Mucosa of descending colon (tissue), 3 donors: ENCODE data around the gene PRSS23. TPM values are rescaled to one million over a fixed set of nuclear protein-coding genes. Genes with fewer than 3 reads are reported as not detected.
A peak's percentile ranks its signal among the peaks of the same experiment; 100 is the strongest.
"Not testable (repeated sequence)": the region's sequence is repeated elsewhere in the genome, so short reads cannot be mapped to it uniquely, and the experiment has no call there.

Source experiments
- ATAC-seq: fragments of 200-7000 bp; cut with Tn5 transposase; one replicate; pipeline ENCODE4 v1.9.1; 2020; ENCODE audit warnings: mild to moderate bottlenecking, moderate library complexity
- DNase-seq, 3 donors: peaks; one replicate each; pipeline ENCODE4 v3.0.0-alpha.2; 2020
- H3K36me3 ChIP-seq: fragments of 200-600 bp; one replicate; pipeline ENCODE4 v1.8.0; 2021; ENCODE audit warnings: low read depth, mild to moderate bottlenecking
- H3K4me1 ChIP-seq: fragments of 200-600 bp; one replicate; pipeline ENCODE4 v1.8.0; 2021; ENCODE audit warnings: low read depth, mild to moderate bottlenecking
- H3K4me3 ChIP-seq: fragments of 200-600 bp; one replicate; pipeline ENCODE4 v1.8.0; 2021; ENCODE audit warnings: mild to moderate bottlenecking
- H3K9me3 ChIP-seq: fragments of 200-600 bp; one replicate; pipeline ENCODE4 v1.8.0; 2021; ENCODE audit warnings: mild to moderate bottlenecking
- CTCF ChIP-seq: fragments of 200-600 bp; IDR thresholded peaks from one replicate; pipeline ENCODE4 v1.8.0; 2022; ENCODE audit warnings: antibody characterized with exemption, mild to moderate bottlenecking
- intact Hi-C, 2 donors: fragments of 100-400 bp; cut with DNase I in 1 of 2; cut with micrococcal nuclease in 1 of 2; formaldehyde crosslinking; loops; one replicate each; pipeline versions ENCODE4 v1.11.0 to v1.11.1; 2022; cut with DNase I, micrococcal nuclease
- total RNA-seq, 3 donors: library from RNA; stranded (reverse); fragmentation: NEBNext Ultra II Directional in 2 of 3; extraction: Animal tissue kit (Norgen Biotek cat#: 25700) in 2 of 3; gene quantifications; one replicate each; pipeline versions ENCODE4 v1.2.1 to v1.2.4, GENCODE V29; 2021 to 2023
- donor health status: DM: no; HTN: no; CAD: no; lungs with moderate emphysema.
- donor health status: DM: no; HTN: no; CAD: no.
- donor health status: DM: no; HTN: yes; CAD: no.

Gene PRSS23
- total RNA-seq, 3 donors from 2014 or later: 75.0 to 128 (median 122) TPM

DNA sequence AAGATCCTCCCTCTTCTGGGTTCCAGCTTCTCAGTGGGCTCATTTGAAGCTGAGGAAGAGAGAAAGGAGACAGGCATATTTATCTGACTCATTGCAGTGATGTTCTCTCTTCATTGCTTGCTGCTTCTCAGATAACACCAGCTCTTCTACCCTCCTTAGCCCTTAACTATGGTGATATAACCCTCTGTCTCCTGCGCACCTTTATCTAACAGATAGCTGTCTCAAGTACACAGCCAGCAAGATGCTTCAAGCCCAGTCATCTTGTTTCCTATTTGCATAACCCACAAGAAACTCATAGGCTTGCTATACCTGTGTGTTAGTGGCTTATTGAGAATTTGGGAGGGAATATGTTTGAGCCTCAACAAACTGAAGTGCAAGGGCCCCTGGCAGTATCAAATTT is 12.6 kb downstream of the PRSS23 start:
- DNase-seq: no peak
- Histone ChIP-seq H3K9me3 (no peaks in the 10 kb centered on the region), H3K4me1 (no peaks in the 10 kb centered on the region), H3K36me3 (no peaks in the 10 kb centered on the region), H3K4me3 (no peak overlapping the region)
- ATAC-seq: no peak
- intact Hi-C loops: loop anchor here in 1 of 2 donors (10.0 kb wide), 1 partner anchor 188 kb away; no protein-coding TSS in a partner anchor
- no peak for TF ChIP-seq CTCF

GRCh38 chr11:86814775-86815174 is 14.4 kb downstream of the PRSS23 start:
- Histone ChIP-seq H3K4me3 (no peak overlapping the region), H3K9me3 (no peaks in the 10 kb centered on the region), H3K36me3 (no peaks in the 10 kb centered on the region), H3K4me1 (no peaks in the 10 kb centered on the region)
- no peak for TF ChIP-seq CTCF
- peak; percentile 20 for ATAC-seq
- intact Hi-C loops: loop anchor here (5.0 to 10.0 kb wide), 2 partner anchors 190 to 357 kb away; no protein-coding TSS in a partner anchor
- no peak for DNase-seq

GRCh38 chr11:86815726-86816125 is 15.4 kb downstream of the PRSS23 start:
- ATAC-seq (no peak), DNase-seq (no peak)
- Histone ChIP-seq H3K4me1 (no peaks in the 10 kb centered on the region), H3K36me3 (no peaks in the 10 kb centered on the region), H3K9me3 (no peaks in the 10 kb centered on the region), H3K4me3 (no peak overlapping the region)
- intact Hi-C loops: loop anchor here (5.0 to 10.0 kb wide), 2 partner anchors 191 to 358 kb away; no protein-coding TSS in a partner anchor
- no peak for TF ChIP-seq CTCF

GRCh38 chr11:86816251-86816726 is 15.9 kb downstream of the PRSS23 start:
- intact Hi-C loops: loop anchor here (5.0 to 10.0 kb wide), 2 partner anchors 191 to 359 kb away; no protein-coding TSS in a partner anchor
- H3K9me3 ChIP-seq: no peaks in the 10 kb centered on the region
- no peak for TF ChIP-seq CTCF
- H3K4me3 ChIP-seq: no peak overlapping the region
- no peaks in the 10 kb centered on the region for H3K4me1 ChIP-seq
- DNase-seq (no peak), ATAC-seq (no peak)
- H3K36me3 ChIP-seq: no peaks in the 10 kb centered on the region

DNA sequence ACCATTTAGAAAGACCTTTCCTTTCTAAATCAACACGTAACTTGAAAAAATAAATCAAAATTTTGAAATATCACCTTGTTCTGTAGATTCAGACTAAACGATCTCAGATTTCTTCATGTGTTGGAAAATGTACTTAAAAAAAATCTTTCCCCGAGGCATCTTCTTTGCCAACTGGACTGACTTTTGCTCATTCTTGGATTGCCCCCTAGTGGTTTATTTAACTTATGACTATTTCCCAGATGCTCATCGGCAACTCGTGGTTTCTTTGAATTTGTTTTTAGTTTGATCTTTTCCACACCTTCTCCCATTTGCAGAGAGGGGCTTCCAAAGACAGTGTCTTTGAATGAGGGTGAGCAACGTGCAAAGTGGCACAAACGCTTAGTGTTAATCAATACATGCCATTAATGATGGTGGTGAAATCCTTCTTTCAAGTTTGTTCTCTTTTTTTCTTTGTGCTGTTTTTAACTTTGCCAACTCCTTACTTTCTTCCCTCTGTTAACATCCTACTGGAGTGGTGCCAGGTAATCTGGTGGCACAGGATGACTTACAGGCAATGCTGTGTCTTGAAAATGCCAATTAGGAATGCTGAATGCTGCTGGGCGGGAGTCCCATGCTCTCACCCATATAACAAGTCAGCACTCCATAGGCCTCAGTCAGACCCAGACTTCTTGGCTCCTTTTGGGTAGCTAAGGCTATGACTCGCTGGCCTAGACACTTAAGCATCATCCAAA is 18.3 kb downstream of the PRSS23 start:
- TF ChIP-seq CTCF: peak; percentile 53
- H3K9me3 ChIP-seq: no peaks in the 10 kb centered on the region
- no peaks in the 10 kb centered on the region for H3K4me1 ChIP-seq
- DNase-seq: no peak
- peak; percentile 63 for ATAC-seq
- intact Hi-C loops: loop anchor here (5.0 to 10.0 kb wide), 2 partner anchors 194 to 361 kb away; no protein-coding TSS in a partner anchor
- H3K36me3 ChIP-seq: no peaks in the 10 kb centered on the region
- H3K4me3 ChIP-seq: no peak overlapping the region

DNA sequence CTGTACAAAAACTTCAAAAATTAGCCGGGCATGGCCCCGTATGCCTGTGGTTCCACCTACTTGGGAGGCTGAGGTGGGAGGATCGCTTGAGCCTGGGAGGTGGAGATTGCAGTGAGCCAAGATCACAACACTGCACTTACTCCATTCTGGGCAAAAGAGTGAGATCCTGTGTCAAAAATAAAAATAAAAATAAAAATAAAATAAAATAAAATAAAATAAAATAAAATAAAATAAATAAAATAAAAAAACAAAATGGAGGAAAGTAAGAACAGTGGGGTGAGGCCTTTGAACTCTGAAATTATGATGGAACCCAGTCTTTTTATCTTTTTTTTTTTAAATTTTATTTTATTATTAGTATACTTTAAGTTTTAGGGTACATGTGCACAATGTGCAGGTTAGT is 23.8 kb downstream of the PRSS23 start:
- H3K4me3 ChIP-seq, ATAC-seq, H3K9me3 ChIP-seq, H3K4me1 ChIP-seq, H3K36me3 ChIP-seq, intact Hi-C loops, DNase-seq: not testable (repeated sequence)

DNA sequence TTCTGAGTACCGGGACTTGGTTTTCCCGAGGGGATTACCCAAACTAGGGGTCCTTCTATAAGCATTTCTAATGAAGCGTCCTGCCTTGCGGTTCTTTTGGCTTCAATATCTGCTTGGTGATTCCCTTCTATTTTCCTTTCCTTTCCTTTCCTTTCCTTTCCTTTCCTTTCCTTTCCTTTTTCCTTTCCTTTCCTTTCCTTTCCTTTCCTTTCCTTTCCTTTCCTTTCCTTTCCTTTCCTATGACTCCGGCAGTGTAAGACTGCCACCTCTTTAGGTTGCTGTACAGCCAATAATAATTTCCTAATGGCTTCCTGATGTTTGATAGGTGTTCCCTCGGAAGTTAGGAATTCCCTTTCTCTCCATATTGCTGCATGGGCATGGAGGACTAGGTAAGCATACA is 34.0 kb downstream of the PRSS23 start:
- intact Hi-C loops, DNase-seq, H3K36me3 ChIP-seq, H3K9me3 ChIP-seq, ATAC-seq, H3K4me3 ChIP-seq, H3K4me1 ChIP-seq: not testable (repeated sequence)

DNA sequence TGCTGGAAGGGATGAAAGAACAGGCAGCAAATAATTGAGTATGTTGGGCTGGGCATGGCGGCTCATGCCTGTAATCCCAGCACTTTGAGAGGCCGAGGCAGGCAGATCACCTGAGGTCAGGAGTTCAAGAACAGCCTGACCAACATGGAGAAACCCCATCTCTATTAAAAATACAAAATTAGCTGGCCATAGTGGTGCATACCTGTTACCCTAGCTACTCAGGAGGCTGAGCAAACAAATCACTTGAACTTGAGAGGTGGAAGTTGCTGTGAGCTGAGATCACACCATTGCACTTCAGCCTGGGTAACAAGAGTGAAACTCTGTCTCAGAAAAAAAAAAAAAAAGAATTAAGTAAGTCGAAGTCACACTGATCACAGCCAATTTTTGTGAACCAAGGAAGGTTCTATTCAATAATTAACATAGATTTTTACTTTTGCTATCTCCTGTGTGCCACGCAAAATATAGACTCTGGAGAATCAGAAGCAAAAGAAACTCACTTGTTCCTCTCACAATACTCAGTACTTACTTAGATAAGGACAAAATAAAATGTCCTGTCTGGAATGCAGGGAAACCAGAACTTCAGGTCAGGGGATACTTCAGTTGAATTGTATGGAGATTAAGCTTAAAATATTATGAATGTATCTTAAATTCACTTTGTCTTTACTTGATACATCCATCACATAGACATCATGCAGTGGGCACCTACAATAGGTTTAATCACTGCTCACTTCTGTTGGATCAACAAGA is 44.6 kb downstream of the PRSS23 start:
- ATAC-seq, DNase-seq, H3K9me3 ChIP-seq, H3K4me3 ChIP-seq, intact Hi-C loops, H3K36me3 ChIP-seq, H3K4me1 ChIP-seq: not testable (repeated sequence)
